Smooth muscle cell (in vitro differentiated cells): ENCODE data around the gene C6orf89. TPM values are rescaled to one million over a fixed set of nuclear protein-coding genes. Genes with fewer than 3 reads are reported as not detected.

Experiments
- DNase-seq: peaks from one replicate; lab custom pipeline; 2025; ENCODE audit not compliant: unreplicated experiment; lab: John Stamatoyannopoulos, UW
- H2AFZ ChIP-seq: fragments of 200-600 bp; sonication (generic); 2 replicates; pipeline ENCODE4 v1.6.0; 2016; ENCODE audit warnings: antibody characterized with exemption, low read depth, mild to moderate bottlenecking
- H3F3A ChIP-seq: fragments of 200-600 bp; sonication (generic); 2 replicates; pipeline ENCODE4 v1.6.0; 2017; ENCODE audit warnings: antibody characterized with exemption, low read depth
- H3K27ac ChIP-seq: fragments of 200-600 bp; sonication (generic); 2 replicates; pipeline ENCODE4 v1.5.1; 2016; ENCODE audit warnings: low read depth, mild to moderate bottlenecking
- H3K27me3 ChIP-seq: fragments of 200-600 bp; sonication (generic); 2 replicates; pipeline ENCODE4 v1.6.1; 2016; ENCODE audit warnings: low read depth, mild to moderate bottlenecking
- H3K36me3 ChIP-seq: fragments of 200-600 bp; sonication (generic); 2 replicates; pipeline ENCODE4 v1.5.1; 2016; ENCODE audit warnings: low read depth
- H3K4me1 ChIP-seq: fragments of 200-600 bp; sonication (generic); 2 replicates; pipeline ENCODE4 v1.5.1; 2016; ENCODE audit warnings: low read depth
- H3K4me2 ChIP-seq: fragments of 200-600 bp; sonication (generic); 2 replicates; pipeline ENCODE4 v1.6.0; 2016; ENCODE audit warnings: mild to moderate bottlenecking
- H3K4me3 ChIP-seq: fragments of 200-600 bp; sonication (generic); 2 replicates; pipeline ENCODE4 v1.5.1; 2016; ENCODE audit warnings: mild to moderate bottlenecking
- H3K79me2 ChIP-seq: fragments of 200-600 bp; sonication (generic); 2 replicates; pipeline ENCODE4 v1.6.0; 2016; ENCODE audit warnings: low read depth, mild to moderate bottlenecking
- H3K9ac ChIP-seq: fragments of 200-600 bp; sonication (generic); 2 replicates; pipeline ENCODE4 v1.6.0; 2016; ENCODE audit warnings: low read depth
- H3K9me3 ChIP-seq: fragments of 200-600 bp; sonication (generic); replicated peaks from 2 replicates; pipeline ENCODE4 v1.5.1; 2016; ENCODE audit warnings: low read depth
- H4K20me1 ChIP-seq: fragments of 200-600 bp; sonication (generic); 2 replicates; pipeline ENCODE4 v1.6.0; 2016; ENCODE audit warnings: low read depth
- WGBS: methylation state at CpG from one replicate; pipeline ENCODE4 v1.1.7; 2016; ENCODE audit warnings: low lambda C conversion rate; 5-methylcytosine and 5-hydroxymethylcytosine counted together
- polyA plus RNA-seq: library from polyadenylated mRNA; unstranded; fragments of >200 nt; fragmentation: Nextera tagmentation; extraction: Ambion mirVana; gene quantifications from 2 replicates; pipeline ENCODE4 v1.2.1, GENCODE V29; 2016
- total RNA-seq: library from RNA; depleted of rRNA; stranded (reverse); fragments of >200 nt; gene quantifications from 2 replicates; pipeline ENCODE4 v1.2.3, GENCODE V29; 2014
- TF ChIP-seq, protein P1 (sequence below): fragments of 200-600 bp; sonication (generic); IDR thresholded peaks from 2 replicates; pipeline ENCODE4 v1.5.1; 2017; ENCODE audit warnings: borderline replicate concordance, mild to moderate bottlenecking, antibody characterized with exemption; ENCODE audit not compliant: insufficient read depth, poor library complexity, severe bottlenecking

Gene C6orf89
- total and polyA plus RNA-seq, 2 experiments from 2014 or later: 44.6 to 45.7 TPM

DNA sequence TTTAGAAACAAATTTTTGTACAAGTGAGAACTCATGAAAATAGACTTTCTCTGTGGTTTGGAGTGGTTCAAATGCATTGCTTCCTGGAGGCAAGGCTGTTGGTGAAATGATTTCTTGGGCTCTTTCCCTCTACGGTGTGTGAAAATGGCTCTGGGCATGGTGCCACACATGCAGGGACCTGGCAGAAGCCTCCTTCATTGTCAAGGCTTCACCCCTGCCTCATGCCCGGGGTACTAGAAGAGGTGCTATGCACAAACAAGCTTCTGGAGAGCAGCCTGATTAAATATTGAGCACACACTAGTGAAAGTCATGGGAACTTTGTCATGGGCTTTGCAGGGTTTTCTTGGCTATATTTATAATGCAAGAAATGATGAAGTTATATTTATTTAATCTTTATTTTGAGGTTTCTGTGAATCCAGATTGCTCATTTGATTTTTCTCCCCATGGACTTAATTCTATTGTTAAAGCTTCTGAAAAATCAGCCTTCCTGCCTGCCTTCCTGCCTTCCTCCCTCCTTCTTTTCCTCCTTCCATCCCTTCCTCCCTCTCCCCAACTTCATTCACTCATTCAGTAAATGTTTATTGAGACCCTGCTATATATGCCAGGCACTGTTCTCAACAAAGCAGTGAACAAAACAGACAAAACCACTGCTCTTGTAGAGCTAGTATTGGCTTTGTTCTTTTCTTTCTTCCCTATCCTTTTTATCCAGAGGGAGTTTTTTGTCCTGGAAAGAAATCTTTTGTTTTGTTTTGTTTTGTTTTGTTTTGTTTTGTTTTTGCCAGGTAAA, 21.0 kb downstream of the C6orf89 start:
- no peak overlapping the region for H2AFZ ChIP-seq
- H3K27me3 ChIP-seq: no peaks in the 10 kb centered on the region
- no peak overlapping the region for H3K4me2 ChIP-seq
- 100% methylated on average over 2 of the region's 2 CpGs for WGBS
- H3F3A ChIP-seq: peaks cover 14% of the 10 kb centered on the region
- no peak overlapping the region for H3K4me3 ChIP-seq
- H3K4me1 ChIP-seq: peaks cover 15% of the 10 kb centered on the region
- no peak for DNase-seq
- peaks cover 8% of the 10 kb centered on the region for H3K79me2 ChIP-seq
- peaks cover 19% of the 10 kb centered on the region for H4K20me1 ChIP-seq
- no peak overlapping the region for H3K9ac ChIP-seq
- TF ChIP-seq, protein P1, sequence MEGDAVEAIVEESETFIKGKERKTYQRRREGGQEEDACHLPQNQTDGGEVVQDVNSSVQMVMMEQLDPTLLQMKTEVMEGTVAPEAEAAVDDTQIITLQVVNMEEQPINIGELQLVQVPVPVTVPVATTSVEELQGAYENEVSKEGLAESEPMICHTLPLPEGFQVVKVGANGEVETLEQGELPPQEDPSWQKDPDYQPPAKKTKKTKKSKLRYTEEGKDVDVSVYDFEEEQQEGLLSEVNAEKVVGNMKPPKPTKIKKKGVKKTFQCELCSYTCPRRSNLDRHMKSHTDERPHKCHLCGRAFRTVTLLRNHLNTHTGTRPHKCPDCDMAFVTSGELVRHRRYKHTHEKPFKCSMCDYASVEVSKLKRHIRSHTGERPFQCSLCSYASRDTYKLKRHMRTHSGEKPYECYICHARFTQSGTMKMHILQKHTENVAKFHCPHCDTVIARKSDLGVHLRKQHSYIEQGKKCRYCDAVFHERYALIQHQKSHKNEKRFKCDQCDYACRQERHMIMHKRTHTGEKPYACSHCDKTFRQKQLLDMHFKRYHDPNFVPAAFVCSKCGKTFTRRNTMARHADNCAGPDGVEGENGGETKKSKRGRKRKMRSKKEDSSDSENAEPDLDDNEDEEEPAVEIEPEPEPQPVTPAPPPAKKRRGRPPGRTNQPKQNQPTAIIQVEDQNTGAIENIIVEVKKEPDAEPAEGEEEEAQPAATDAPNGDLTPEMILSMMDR: no peak
- peak overlapping the region; percentile 69 for H3K27ac ChIP-seq
- H3K36me3 ChIP-seq: peaks cover 14% of the 10 kb centered on the region
- H3K9me3 ChIP-seq: no peaks in the 10 kb centered on the region

- no peak for DNase-seq
- Histone ChIP-seq H3K27me3 (no peaks in the 10 kb centered on the region), H3F3A (peaks cover 15% of the 10 kb centered on the region), H3K4me2 (peak overlapping the region; percentile 64), H4K20me1 (peaks cover 24% of the 10 kb centered on the region), H3K4me3 (no peak overlapping the region), H3K4me1 (peaks cover 15% of the 10 kb centered on the region), H3K9me3 (no peaks in the 10 kb centered on the region), H2AFZ (no peak overlapping the region), H3K27ac (peak overlapping the region; percentile 69), H3K79me2 (peaks cover 8% of the 10 kb centered on the region), H3K36me3 (peaks cover 5% of the 10 kb centered on the region), H3K9ac (no peak overlapping the region)
- WGBS: 84% methylated on average over 5 of the region's 5 CpGs
- TF ChIP-seq, protein P1: no peak
These were observed 22.0 kb downstream of the C6orf89 start for GRCh38 chr6:36907781-36908180.

DNA sequence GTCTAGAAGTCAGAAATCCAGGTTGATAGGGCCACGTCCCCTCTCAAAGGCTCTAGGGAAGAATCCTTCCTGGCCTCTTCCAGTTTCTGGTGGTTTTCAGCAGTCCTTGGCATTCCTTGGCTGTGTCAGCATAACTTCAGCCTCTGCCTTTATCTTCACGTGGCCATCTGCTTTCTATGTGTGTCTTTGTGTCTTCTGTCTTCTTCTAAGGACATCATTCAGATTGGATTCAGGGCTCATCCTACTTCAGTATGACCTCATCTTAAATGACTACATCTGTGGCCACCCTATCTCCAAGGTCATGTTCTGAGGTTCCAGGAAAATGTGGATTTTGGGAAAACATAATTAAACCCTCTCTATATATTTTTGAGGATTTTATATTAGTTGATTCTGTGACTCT, 23.0 kb downstream of the C6orf89 start:
- H3K36me3 ChIP-seq: no peaks in the 10 kb centered on the region
- no peak for DNase-seq
- H3K27ac ChIP-seq: peak overlapping the region; percentile 69
- no peak overlapping the region for H3K4me3 ChIP-seq
- peaks cover 8% of the 10 kb centered on the region for H3K79me2 ChIP-seq
- H3K9ac ChIP-seq: no peak overlapping the region
- peaks cover 15% of the 10 kb centered on the region for H3K4me1 ChIP-seq
- H2AFZ ChIP-seq: no peak overlapping the region
- peaks cover 22% of the 10 kb centered on the region for H3F3A ChIP-seq
- peaks cover 34% of the 10 kb centered on the region for H4K20me1 ChIP-seq
- TF ChIP-seq, protein P1: no peak
- no peaks in the 10 kb centered on the region for H3K27me3 ChIP-seq
- H3K9me3 ChIP-seq: no peaks in the 10 kb centered on the region
- H3K4me2 ChIP-seq: peak overlapping the region; percentile 64
- WGBS: 29% methylated on average over 2 of the region's 2 CpGs
